ENCODE data around the gene CHIC2.
"Not testable (repeated sequence)": the region's sequence is repeated elsewhere in the genome, so short reads cannot be mapped to it uniquely, and the experiment has no call there.

Gene CHIC2

DNA sequence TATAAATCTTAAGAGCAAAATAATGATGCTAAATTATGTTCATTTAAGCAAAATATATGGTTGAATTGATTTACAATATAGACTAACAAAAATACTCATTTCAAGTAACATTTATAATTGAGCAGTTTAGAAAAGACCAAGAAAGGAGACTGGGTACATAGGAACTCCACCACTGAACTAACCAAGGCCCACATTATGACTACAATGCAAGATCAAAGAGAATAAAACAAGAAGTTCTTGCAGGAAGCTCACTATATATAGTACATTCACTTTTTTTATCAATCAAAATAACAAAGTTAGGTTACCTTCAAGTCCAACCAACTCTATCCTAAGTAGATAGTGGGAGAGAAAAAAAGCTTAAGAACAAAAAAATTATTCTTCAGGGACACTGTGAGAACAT lies 8.0 kb downstream of the CHIC2 start:
- DNase-seq, result peak; percentile 25

- DNase-seq, result no peak
These were observed 8.9 kb downstream of the CHIC2 start for GRCh38 chr4:54055494-54055893.

DNA sequence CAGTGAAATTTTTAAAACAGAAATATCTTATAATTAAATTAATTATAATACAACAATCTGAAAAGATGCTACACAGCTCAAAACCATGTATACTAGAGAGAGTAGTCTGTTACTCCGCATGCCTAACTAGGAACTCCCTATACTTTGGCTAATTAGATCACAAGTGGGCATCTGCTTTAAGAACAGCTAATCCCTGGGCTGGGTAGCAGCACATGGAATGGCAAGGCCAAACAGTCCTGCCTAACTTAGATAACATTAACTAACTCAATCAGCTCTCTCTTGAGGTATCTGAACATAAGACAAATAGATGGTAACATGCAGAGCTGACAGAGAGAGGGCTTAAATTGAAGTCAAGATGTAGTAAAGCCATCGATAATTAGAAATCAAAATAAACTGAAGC lies 9.9 kb downstream of the CHIC2 start:
- DNase-seq, result no peak

GRCh38 chr4:54053322-54053721 lies 11.1 kb downstream of the CHIC2 start:
- DNase-seq, result not testable (repeated sequence)

DNA sequence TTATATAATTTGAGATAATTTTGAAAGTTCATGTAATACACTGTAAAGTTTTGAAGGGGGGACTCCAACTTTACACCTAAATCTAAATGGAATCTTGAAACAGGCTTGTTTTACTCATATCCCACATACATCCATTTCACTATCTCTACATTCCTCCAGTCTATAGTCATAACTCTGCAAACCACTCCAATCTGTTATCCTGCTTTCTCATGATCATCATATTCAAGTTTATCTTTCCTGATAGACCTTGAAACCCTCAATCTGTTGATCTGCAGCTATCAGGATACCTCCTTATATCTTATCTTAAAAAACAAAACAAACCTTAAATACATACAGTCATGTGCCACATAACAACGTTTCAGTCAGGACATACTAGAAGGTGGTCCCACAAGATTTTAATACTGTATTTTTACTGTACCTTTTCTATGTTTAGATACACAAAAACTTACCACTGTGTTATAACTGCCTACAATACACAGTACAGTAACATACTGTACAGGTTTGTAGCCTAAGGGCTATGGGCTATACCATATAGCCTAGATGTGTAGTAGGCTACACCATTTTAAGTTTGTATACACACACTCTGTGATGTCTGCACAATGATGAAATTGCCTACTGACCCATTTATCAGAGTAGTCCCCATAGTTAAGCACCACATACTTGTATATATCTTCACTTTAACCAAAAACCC lies 14.0 kb downstream of the CHIC2 start:
- DNase-seq, result no peak

DNA sequence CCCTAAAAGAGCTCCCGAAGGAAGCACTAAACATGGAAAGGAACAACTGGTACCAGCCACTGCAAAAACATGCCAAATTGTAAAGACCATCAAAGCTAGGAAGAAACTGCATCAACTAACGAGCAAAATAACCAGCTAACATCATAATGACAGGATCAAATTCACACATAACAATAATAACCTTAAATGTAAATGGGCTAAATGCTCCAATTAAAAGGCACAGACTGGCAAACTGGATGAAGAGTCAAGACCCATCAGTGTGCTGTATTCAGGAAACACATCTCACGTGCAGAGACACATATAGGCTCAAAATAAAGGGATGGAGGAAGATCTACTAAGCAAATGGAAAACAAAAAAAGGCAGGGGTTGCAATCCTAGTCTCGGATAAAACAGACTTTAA lies 20.8 kb downstream of the CHIC2 start:
- not testable (repeated sequence) for DNase-seq

- DNase-seq, result no peak
These were observed 22.5 kb downstream of the CHIC2 start for GRCh38 chr4:54041933-54042332.

DNA sequence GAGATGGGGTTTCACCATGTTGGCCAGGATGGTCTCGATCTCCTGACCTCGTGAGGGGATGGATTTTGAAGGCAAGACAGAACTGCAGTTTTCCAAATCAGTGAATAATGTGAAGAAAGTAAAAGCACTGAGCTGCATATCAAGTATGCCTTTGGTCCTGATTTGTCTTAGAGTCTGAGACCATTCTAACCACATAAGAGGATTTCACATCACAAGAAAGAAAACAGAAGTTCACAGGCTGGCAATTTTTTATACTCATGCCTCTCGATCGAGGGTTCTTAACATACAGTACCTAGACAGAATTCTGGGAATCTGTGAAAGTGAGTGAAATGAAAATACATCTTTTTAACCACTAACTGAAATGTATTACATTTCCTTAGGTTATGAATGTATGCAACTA lies 23.3 kb downstream of the CHIC2 start:
- no peak for DNase-seq

- DNase-seq, result no peak
These were observed 26.3 kb downstream of the CHIC2 start for GRCh38 chr4:54038056-54038455.

GRCh38 chr4:54036184-54036583 lies 28.2 kb downstream of the CHIC2 start:
- DNase-seq, result no peak

DNA sequence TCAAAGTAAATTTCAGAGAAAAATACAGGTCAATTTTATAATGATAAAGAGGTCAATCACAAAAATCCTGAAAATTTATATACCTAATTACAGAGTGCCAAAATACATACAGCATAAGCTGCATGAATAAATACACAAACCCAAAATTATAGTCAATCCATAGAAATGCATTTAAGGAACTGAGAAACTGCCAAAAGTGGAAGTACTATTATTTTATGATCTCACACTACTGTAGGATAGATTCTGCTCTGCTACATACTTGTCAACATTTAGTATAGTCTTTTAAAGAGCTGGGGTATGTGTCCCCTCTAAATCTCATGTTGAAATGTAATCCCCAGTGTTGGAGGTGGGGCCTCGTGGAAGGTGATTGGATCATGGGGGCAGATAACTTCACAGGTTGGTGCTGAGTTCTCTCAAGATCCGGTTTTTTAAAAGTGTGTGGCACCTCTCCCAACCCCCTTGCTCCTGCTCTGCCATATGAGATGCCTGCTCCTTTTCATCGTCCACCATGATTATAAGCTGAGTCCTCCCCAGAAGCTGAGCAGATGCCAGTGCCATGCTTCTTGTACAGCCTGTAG lies 31.8 kb downstream of the CHIC2 start:
- DNase-seq, result no peak

GRCh38 chr4:54027311-54027710 lies 37.1 kb downstream of the CHIC2 start:
- DNase-seq, result no peak

- no peak for DNase-seq
These were observed 38.8 kb downstream of the CHIC2 start for GRCh38 chr4:54025582-54025981.

DNA sequence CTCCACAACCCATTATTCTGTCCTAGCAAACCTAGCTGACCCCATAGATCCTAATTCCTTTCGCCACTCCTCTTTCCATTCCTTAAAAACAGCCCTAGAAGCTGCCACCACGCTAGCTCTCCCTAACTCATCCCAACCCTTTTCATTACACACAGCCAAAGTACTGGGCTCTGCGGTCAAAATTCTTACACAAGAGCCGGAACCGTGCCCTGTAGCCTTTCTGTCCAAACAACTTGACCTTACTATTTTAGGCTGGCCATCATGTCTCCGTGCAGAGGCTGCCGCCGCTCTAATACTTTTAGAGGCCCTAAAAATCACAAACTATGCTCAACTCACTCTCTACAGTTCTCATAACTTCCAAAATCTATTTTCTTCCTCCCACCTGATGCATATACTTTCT lies 41.4 kb downstream of the CHIC2 start:
- DNase-seq, result not testable (repeated sequence)

DNA sequence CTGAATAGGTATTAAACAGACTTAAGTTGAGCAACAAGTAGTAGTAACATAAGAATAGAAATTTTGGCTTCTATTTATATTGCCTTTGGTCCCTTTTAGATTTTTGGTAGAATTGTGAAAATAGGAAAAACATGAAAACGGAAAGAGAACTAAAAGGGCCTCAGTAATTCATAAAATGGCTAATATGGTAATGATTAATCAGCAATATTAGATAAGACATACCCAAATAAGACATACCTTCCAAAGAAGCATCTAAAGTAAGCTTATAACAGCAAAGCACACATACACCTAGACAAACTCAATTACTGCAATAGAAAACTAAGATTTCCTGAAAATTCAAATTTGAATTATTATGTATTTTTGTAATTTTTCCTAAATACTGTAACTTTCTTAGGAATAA lies 46.4 kb downstream of the CHIC2 start:
- no peak for DNase-seq

- no peak for DNase-seq
These were observed 47.1 kb downstream of the CHIC2 start for GRCh38 chr4:54017308-54017707.

DNA sequence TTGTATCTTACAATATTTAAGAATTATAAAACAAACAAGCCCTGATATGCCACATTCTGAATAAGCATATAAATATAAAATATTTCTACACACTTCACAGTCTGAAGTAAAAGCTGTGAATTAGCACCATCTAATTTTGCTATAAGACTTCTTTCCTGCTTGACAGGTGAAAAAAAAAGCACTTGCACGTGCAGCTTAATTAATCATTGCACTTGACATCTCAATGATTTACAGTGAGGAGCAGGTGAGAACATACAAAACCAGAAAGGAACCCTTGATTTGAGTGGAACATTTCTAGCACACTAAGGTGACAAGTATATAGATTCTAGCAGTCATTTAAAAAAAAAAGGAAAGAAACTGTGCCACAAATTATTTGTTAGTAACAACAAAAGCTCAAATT lies 47.9 kb downstream of the CHIC2 start:
- DNase-seq, result no peak

DNA sequence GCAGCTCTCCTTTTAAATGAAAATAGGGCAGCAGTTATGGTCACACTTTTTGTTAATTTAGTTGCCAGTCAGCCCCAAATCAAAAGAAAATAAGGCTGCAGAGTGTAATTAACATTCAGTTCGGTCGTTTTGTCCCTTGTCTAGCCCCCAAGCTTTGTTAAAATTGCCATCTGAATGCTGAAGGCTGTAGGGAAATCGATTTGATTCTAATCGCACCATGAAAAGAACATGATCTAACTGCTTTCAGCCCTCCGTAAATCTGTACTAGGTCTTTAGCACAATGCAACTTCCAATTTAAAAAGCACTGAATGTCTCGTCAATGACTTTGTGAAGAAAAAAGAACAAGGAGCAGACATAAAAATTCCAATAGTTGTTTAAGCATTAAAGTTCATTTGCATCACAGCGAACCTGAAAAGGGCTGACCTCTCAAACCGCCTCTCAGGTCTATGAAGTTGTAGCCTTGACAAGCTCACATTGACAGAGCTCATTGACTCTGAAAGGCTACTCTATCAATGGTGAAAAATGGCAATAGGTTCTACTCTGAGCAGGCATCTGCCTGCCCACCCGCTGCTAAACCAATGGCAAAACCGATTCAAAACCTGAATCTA lies 48.9 kb downstream of the CHIC2 start:
- no peak for DNase-seq

- DNase-seq, result no peak
These were observed 49.7 kb downstream of the CHIC2 start for GRCh38 chr4:54014666-54015160.

- DNase-seq, result no peak
These were observed 53.2 kb downstream of the CHIC2 start for GRCh38 chr4:54011201-54011600.

- no peak for DNase-seq
These were observed 57.6 kb downstream of the CHIC2 start for GRCh38 chr4:54006755-54007154.

GRCh38 chr4:54005475-54005874 lies 58.9 kb downstream of the CHIC2 start:
- no peak for DNase-seq

DNA sequence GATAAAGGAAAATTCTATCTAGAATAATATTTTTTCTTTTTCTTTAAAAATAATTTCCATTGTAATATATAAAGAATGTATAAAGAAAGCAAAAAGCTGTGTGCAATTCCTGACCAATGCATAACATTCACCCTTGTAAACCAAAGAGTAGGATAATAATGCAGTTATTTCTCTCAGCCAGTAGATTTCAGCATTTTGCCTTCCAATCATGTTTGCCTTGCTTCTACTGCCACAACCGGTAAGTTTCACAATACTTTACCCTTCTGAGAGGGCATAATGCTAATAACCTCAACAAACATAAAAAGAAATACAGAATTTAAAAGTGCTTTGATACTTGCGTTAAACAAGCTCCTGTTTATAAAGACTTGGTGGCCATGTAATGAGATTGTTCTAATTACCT lies 59.9 kb downstream of the CHIC2 start:
- no peak for DNase-seq

- no peak for DNase-seq
These were observed 62.6 kb downstream of the CHIC2 start for GRCh38 chr4:54001668-54002365.
